B cell (primary cell): Measurements from ENCODE around the gene CASTOR2.

Experiments
- EZH2 ChIP-seq: IDR thresholded peaks from 2 replicates; pipeline ENCODE4 v1.6.1; 2012; ENCODE audit warnings: borderline replicate concordance, low read depth, mild to moderate bottlenecking, moderate library complexity, low read length; ENCODE audit not compliant: insufficient read depth, poor library complexity, severe bottlenecking
- TF ChIP-seq, protein P1 (sequence below): fragments of 200-600 bp; IDR thresholded peaks from one replicate; pipeline ENCODE4 v1.8.0; 2022; ENCODE audit warnings: antibody characterized with exemption, mild to moderate bottlenecking

DNA sequence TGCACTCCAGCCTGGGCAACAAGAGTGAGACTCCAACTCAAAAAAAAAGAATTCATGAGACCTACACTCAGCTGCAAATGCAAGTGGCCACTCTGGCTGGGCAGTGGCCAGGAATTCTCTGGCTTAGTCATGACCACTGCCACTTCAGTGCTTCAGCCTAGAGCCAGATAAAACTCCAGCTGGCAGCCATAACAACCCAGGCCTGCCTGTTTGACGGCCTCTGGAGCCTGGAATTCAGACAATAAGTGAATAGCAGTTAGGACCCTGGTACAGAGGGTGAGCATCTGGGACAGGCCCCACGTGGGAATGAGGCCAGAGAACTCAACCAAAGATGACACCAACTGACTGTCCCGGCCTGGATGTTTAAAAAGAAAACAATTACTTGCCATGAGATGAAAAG lies 90.2 kb downstream of the CASTOR2 start:
- TF ChIP-seq, protein P1, sequence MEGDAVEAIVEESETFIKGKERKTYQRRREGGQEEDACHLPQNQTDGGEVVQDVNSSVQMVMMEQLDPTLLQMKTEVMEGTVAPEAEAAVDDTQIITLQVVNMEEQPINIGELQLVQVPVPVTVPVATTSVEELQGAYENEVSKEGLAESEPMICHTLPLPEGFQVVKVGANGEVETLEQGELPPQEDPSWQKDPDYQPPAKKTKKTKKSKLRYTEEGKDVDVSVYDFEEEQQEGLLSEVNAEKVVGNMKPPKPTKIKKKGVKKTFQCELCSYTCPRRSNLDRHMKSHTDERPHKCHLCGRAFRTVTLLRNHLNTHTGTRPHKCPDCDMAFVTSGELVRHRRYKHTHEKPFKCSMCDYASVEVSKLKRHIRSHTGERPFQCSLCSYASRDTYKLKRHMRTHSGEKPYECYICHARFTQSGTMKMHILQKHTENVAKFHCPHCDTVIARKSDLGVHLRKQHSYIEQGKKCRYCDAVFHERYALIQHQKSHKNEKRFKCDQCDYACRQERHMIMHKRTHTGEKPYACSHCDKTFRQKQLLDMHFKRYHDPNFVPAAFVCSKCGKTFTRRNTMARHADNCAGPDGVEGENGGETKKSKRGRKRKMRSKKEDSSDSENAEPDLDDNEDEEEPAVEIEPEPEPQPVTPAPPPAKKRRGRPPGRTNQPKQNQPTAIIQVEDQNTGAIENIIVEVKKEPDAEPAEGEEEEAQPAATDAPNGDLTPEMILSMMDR = no peak
- TF ChIP-seq EZH2 = no peak
